CD14-positive monocyte (primary cell): ENCODE results near the gene POP4. TPM values are rescaled to one million over a fixed set of nuclear protein-coding genes. Genes with fewer than 3 reads are reported as not detected.
A peak's percentile ranks its signal among the peaks of the same experiment; 100 is the strongest.

Experiments
- DNase-seq, 3 donors: peaks; one replicate each; pipeline ENCODE4 v3.0.0-alpha.2; 2011 to 2022
- H2AFZ ChIP-seq: 2 replicates; pipeline ENCODE4 v1.6.0; 2012; ENCODE audit warnings: mild to moderate bottlenecking, low read depth, low read length, inconsistent platforms; ENCODE audit not compliant: insufficient read depth, poor library complexity, severe bottlenecking
- H3K27ac ChIP-seq, 2 donors: 1 replicate in 1 of 2; 2 replicates in 1 of 2; pipeline ENCODE4 v1.5.1; 2012 to 2013; ENCODE audit warnings: low read length in 2 of 2, control low read depth in 1 of 2, inconsistent platforms in 1 of 2, low read depth in 1 of 2, mild to moderate bottlenecking in 1 of 2
- H3K27me3 ChIP-seq, 2 donors: one replicate each; pipeline versions ENCODE4 v1.6.0 to v1.6.1; 2011 to 2013; ENCODE audit warnings: low read length in 2 of 2; ENCODE audit not compliant: control insufficient read depth in 2 of 2, insufficient read depth in 2 of 2
- H3K36me3 ChIP-seq, 2 donors: replicated peaks in 1 of 2; 1 replicate in 1 of 2; 2 replicates in 1 of 2; pipeline versions ENCODE4 v1.5.1 to v1.6.1; 2012 to 2013; ENCODE audit warnings: low read length in 2 of 2, control low read depth in 1 of 2, inconsistent platforms in 1 of 2, mild to moderate bottlenecking in 1 of 2; ENCODE audit not compliant: insufficient read depth in 2 of 2, control insufficient read depth in 1 of 2
- H3K4me1 ChIP-seq, 2 donors: 1 replicate in 1 of 2; 2 replicates in 1 of 2; pipeline versions ENCODE4 v1.5.1 to v1.6.1; 2012 to 2013; ENCODE audit warnings: low read length in 2 of 2, control low read depth in 1 of 2, inconsistent platforms in 1 of 2, mild to moderate bottlenecking in 1 of 2, moderate library complexity in 1 of 2; ENCODE audit not compliant: insufficient read depth in 2 of 2, control insufficient read depth in 1 of 2
- H3K4me2 ChIP-seq: replicated peaks from 2 replicates; pipeline ENCODE3; 2012; ENCODE audit warnings: low read length, moderate library complexity, mild to moderate bottlenecking; ENCODE audit not compliant: poor library complexity, severe bottlenecking; ENCODE audit errors: extremely low read depth
- H3K4me3 ChIP-seq, 3 experiments: fragments of 200-600 bp in 1 of 3; sonication (generic) in 1 of 3; replicated peaks in 1 of 3; 1 replicate in 2 of 3; 2 replicates in 1 of 3; pipeline ENCODE4 v1.5.1; 2011 to 2013; ENCODE audit warnings: low read length in 3 of 3, mild to moderate bottlenecking in 3 of 3, control low read depth in 2 of 3, low read depth in 2 of 3, inconsistent platforms in 1 of 3, moderate library complexity in 1 of 3
- H3K79me2 ChIP-seq: 2 replicates; pipeline ENCODE4 v1.6.0; 2012; ENCODE audit warnings: mild to moderate bottlenecking, control low read depth, inconsistent platforms, low read length, moderate library complexity; ENCODE audit not compliant: insufficient read depth
- H3K9ac ChIP-seq: 2 replicates; pipeline ENCODE4 v1.6.0; 2017; ENCODE audit warnings: low read length, mild to moderate bottlenecking; ENCODE audit not compliant: insufficient read depth, poor library complexity, severe bottlenecking
- H3K9me3 ChIP-seq, 2 donors: replicated peaks in 1 of 2; 1 replicate in 1 of 2; 2 replicates in 1 of 2; pipeline versions ENCODE4 v1.5.1 to v1.6.1; 2012 to 2013; ENCODE audit warnings: low read length in 2 of 2, control low read depth in 1 of 2; ENCODE audit not compliant: control insufficient read depth in 1 of 2, insufficient read depth in 1 of 2
- H4K20me1 ChIP-seq: 2 replicates; pipeline ENCODE4 v1.6.0; 2012; ENCODE audit warnings: mild to moderate bottlenecking, low read length, control low read depth, moderate library complexity; ENCODE audit not compliant: insufficient read depth
- H3K27ac Mint-ChIP-seq, 7 donors: one replicate each; pipeline ENCODE4 v1.8.0; 2020; ENCODE audit warnings: mild to moderate bottlenecking in 7 of 7, mixed read lengths in 7 of 7, moderate library complexity in 6 of 7, inconsistent platforms in 2 of 7
- H3K27me3 Mint-ChIP-seq, 3 donors: one replicate each; pipeline ENCODE4 v1.8.0; 2021 to 2022; ENCODE audit warnings: low read depth in 3 of 3, mild to moderate bottlenecking in 3 of 3, mixed read lengths in 3 of 3, moderate library complexity in 3 of 3, inconsistent platforms in 1 of 3
- H3K36me3 Mint-ChIP-seq, 2 donors: one replicate each; pipeline ENCODE4 v1.8.0; 2020; ENCODE audit warnings: mixed read lengths in 2 of 2, inconsistent platforms in 1 of 2, mild to moderate bottlenecking in 1 of 2
- H3K4me1 Mint-ChIP-seq: one replicate; pipeline ENCODE4 v1.8.0; 2020; ENCODE audit warnings: mild to moderate bottlenecking, mixed read lengths
- H3K4me3 Mint-ChIP-seq, 2 donors: one replicate each; pipeline ENCODE4 v1.8.0; 2020; ENCODE audit warnings: mild to moderate bottlenecking in 2 of 2, mixed read lengths in 2 of 2, moderate library complexity in 1 of 2
- H3K9me3 Mint-ChIP-seq, 7 donors: one replicate each; pipeline ENCODE4 v1.8.0; 2020 to 2022; ENCODE audit warnings: mixed read lengths in 7 of 7, mild to moderate bottlenecking in 6 of 7, moderate library complexity in 6 of 7, inconsistent platforms in 2 of 7
- CTCF ChIP-seq: fragments of 200-600 bp; IDR thresholded peaks from one replicate; pipeline ENCODE4 v1.8.0; 2022; ENCODE audit warnings: antibody characterized with exemption, mild to moderate bottlenecking
- WGBS: methylation state at CpG from one replicate; pipeline ENCODE4 v1.1.5; 2013; ENCODE audit warnings: missing lambda C conversion rate; ENCODE audit not compliant: insufficient coverage; 5-methylcytosine and 5-hydroxymethylcytosine counted together
- intact Hi-C, 2 donors: fragments of 100-400 bp; cut with micrococcal nuclease; formaldehyde crosslinking; loops; one replicate each; pipeline versions ENCODE4 v1.15.0 to v1.15.1; 2023
- polyA plus RNA-seq, 3 donors: library from polyadenylated mRNA; depleted of rRNA in 1 of 3; unstranded in 2 of 3; stranded (reverse) in 1 of 3; fragments of 300-500 nt in 2 of 3; fragments of >200 nt in 1 of 3; fragmentation: Illumina TruSeq in 2 of 3; gene quantifications; 1 replicate in 2 of 3; 2 replicates in 1 of 3; pipeline ENCODE4 v1.2.3, GENCODE V29; 2012 to 2021

Gene POP4
- polyA plus RNA-seq, 3 donors: 49.9 to 162 (median 161) TPM

DNA sequence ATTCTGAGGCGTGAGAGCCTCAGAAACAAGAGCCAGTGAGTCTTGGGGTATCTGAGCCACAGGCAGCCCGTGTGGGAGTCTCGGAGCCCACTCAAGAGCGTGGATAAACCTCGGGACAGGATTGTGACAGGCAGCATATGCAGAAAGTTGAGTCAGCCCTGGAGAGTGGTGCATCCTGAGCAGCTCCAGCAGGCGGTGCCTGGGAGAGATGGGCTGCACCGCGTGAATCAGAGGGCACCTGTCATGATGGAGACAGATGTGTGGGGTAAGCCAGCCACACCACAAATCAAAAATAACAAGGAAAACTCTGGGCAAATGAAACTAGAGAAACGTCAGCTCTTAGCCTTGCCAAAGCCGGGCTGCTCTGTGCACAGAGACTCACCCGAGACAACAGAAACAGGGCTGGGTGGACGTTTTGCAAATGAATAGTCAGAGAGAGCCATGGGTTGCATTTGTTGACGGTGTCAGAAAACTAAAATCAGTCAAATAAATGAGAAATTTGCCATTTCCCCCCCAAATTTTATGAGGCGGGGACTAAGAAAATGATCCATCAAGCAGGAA, 30.0 kb upstream of the POP4 start:
- H3K4me1 ChIP-seq: no peaks in the 10 kb centered on the region
- Mint-ChIP-seq H3K4me1 (no peaks in the 10 kb centered on the region), H3K9me3 (peaks cover 0 to 4% (median 0%) of the 10 kb centered on the region in 7 donors), H3K27me3 (peaks cover 11 to 17% (median 13%) of the 10 kb centered on the region in 3 donors), H3K4me3 (peak overlapping the region in 1 of 2 donors; percentile 54), H3K27ac (no peak overlapping the region), H3K36me3 (no peaks in the 10 kb centered on the region)
- no peak overlapping the region for H3K4me2 ChIP-seq
- H3K9me3 ChIP-seq: no peaks in the 10 kb centered on the region
- H4K20me1 ChIP-seq: no peaks in the 10 kb centered on the region
- no peak overlapping the region for H2AFZ ChIP-seq
- no peaks in the 10 kb centered on the region for H3K79me2 ChIP-seq
- H3K27ac ChIP-seq: no peak overlapping the region
- no peak for DNase-seq
- H3K27me3 ChIP-seq: no peaks in the 10 kb centered on the region
- intact Hi-C loops: no loop called here
- H3K9ac ChIP-seq: no peak overlapping the region
- no peak for TF ChIP-seq CTCF
- WGBS: 46% methylated on average over 8 of the region's 14 CpGs
- no peak overlapping the region for H3K4me3 ChIP-seq
- no peaks in the 10 kb centered on the region for H3K36me3 ChIP-seq

DNA sequence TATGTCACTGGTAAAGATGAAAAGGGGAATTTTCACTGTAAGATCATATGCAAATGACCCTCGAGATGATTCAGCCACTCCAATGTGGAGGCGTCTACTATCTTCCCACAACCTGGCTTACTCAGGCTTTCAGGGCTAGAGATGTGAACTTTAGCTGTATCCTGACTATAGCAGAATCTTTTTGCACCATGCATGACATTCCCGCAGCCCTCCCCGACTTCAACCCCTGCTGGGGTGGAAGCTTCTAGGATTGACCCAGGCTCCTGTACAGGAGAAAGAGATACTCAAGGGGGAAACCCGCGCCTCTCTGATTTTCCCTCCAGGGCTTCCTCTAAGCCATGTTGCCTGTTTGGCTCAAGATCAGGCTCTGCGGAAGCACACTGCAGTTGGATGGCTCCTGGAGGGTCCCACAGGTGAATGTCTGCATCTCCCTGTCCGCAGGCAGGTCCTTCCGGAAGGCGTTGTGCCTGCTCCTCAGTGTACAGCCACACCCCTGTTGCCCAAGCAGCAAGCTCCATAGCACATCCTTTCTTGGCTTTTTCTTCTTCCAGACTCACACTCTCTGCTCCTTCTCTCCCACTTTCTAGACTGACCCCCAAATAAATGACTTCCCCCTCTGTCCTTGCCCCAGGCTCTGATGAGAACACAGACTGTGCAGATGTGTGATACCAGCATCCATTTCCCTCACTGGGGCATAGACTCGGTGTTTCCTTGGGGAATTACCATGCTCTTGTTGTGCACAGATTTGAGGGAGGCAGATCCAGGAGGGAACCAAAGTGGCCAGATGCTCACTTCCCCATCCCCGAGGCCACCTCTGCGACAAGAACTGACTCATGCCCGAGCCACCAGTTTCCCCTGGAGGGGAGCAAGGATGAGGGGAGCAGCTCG, 29.1 kb upstream of the POP4 start:
- Histone ChIP-seq H3K79me2 (no peaks in the 10 kb centered on the region), H2AFZ (no peak overlapping the region), H3K27me3 (no peaks in the 10 kb centered on the region), H3K4me3 (no peak overlapping the region), H3K9ac (no peak overlapping the region), H3K4me1 (no peaks in the 10 kb centered on the region), H3K9me3 (no peaks in the 10 kb centered on the region), H3K4me2 (no peak overlapping the region), H3K36me3 (no peaks in the 10 kb centered on the region), H4K20me1 (no peaks in the 10 kb centered on the region), H3K27ac (no peak overlapping the region)
- 92% methylated on average over 4 of the region's 15 CpGs for WGBS
- no peaks in the 10 kb centered on the region for H3K36me3 Mint-ChIP-seq
- H3K4me3 Mint-ChIP-seq: no peak overlapping the region
- H3K27me3 Mint-ChIP-seq: peaks cover 11 to 17% (median 13%) of the 10 kb centered on the region in 3 donors
- no peak for TF ChIP-seq CTCF
- H3K9me3 Mint-ChIP-seq: peaks cover 0 to 9% (median 4%) of the 10 kb centered on the region in 7 donors
- H3K27ac Mint-ChIP-seq: no peak overlapping the region
- intact Hi-C loops: no loop called here
- H3K4me1 Mint-ChIP-seq: no peaks in the 10 kb centered on the region
- DNase-seq: no peak
